CD14-positive monocyte (primary cell): ENCODE measurements around the gene RNF111. TPM values are rescaled to one million over a fixed set of nuclear protein-coding genes. Genes with fewer than 3 reads are reported as not detected.

ENCODE experiments used
- DNase-seq, 3 donors: peaks; one replicate each; pipeline ENCODE4 v3.0.0-alpha.2; 2011 to 2022
- H2AFZ ChIP-seq: 2 replicates; pipeline ENCODE4 v1.6.0; 2012; ENCODE audit warnings: mild to moderate bottlenecking, low read depth, low read length, inconsistent platforms; ENCODE audit not compliant: insufficient read depth, poor library complexity, severe bottlenecking
- H3K27ac ChIP-seq, 2 donors: 1 replicate in 1 of 2; 2 replicates in 1 of 2; pipeline ENCODE4 v1.5.1; 2012 to 2013; ENCODE audit warnings: low read length in 2 of 2, control low read depth in 1 of 2, inconsistent platforms in 1 of 2, low read depth in 1 of 2, mild to moderate bottlenecking in 1 of 2
- H3K27me3 ChIP-seq, 2 donors: one replicate each; pipeline versions ENCODE4 v1.6.0 to v1.6.1; 2011 to 2013; ENCODE audit warnings: low read length in 2 of 2; ENCODE audit not compliant: control insufficient read depth in 2 of 2, insufficient read depth in 2 of 2
- H3K36me3 ChIP-seq, 2 donors: replicated peaks in 1 of 2; 1 replicate in 1 of 2; 2 replicates in 1 of 2; pipeline versions ENCODE4 v1.5.1 to v1.6.1; 2012 to 2013; ENCODE audit warnings: low read length in 2 of 2, control low read depth in 1 of 2, inconsistent platforms in 1 of 2, mild to moderate bottlenecking in 1 of 2; ENCODE audit not compliant: insufficient read depth in 2 of 2, control insufficient read depth in 1 of 2
- H3K4me1 ChIP-seq, 2 donors: 1 replicate in 1 of 2; 2 replicates in 1 of 2; pipeline versions ENCODE4 v1.5.1 to v1.6.1; 2012 to 2013; ENCODE audit warnings: low read length in 2 of 2, control low read depth in 1 of 2, inconsistent platforms in 1 of 2, mild to moderate bottlenecking in 1 of 2, moderate library complexity in 1 of 2; ENCODE audit not compliant: insufficient read depth in 2 of 2, control insufficient read depth in 1 of 2
- H3K4me2 ChIP-seq: replicated peaks from 2 replicates; pipeline ENCODE3; 2012; ENCODE audit warnings: low read length, moderate library complexity, mild to moderate bottlenecking; ENCODE audit not compliant: poor library complexity, severe bottlenecking; ENCODE audit errors: extremely low read depth
- H3K4me3 ChIP-seq, 3 experiments: fragments of 200-600 bp in 1 of 3; sonication (generic) in 1 of 3; replicated peaks in 1 of 3; 1 replicate in 2 of 3; 2 replicates in 1 of 3; pipeline ENCODE4 v1.5.1; 2011 to 2013; ENCODE audit warnings: low read length in 3 of 3, mild to moderate bottlenecking in 3 of 3, control low read depth in 2 of 3, low read depth in 2 of 3, inconsistent platforms in 1 of 3, moderate library complexity in 1 of 3
- H3K79me2 ChIP-seq: 2 replicates; pipeline ENCODE4 v1.6.0; 2012; ENCODE audit warnings: mild to moderate bottlenecking, control low read depth, inconsistent platforms, low read length, moderate library complexity; ENCODE audit not compliant: insufficient read depth
- H3K9ac ChIP-seq: 2 replicates; pipeline ENCODE4 v1.6.0; 2017; ENCODE audit warnings: low read length, mild to moderate bottlenecking; ENCODE audit not compliant: insufficient read depth, poor library complexity, severe bottlenecking
- H3K9me3 ChIP-seq, 2 donors: replicated peaks in 1 of 2; 1 replicate in 1 of 2; 2 replicates in 1 of 2; pipeline versions ENCODE4 v1.5.1 to v1.6.1; 2012 to 2013; ENCODE audit warnings: low read length in 2 of 2, control low read depth in 1 of 2; ENCODE audit not compliant: control insufficient read depth in 1 of 2, insufficient read depth in 1 of 2
- H4K20me1 ChIP-seq: 2 replicates; pipeline ENCODE4 v1.6.0; 2012; ENCODE audit warnings: mild to moderate bottlenecking, low read length, control low read depth, moderate library complexity; ENCODE audit not compliant: insufficient read depth
- H3K27ac Mint-ChIP-seq, 7 donors: one replicate each; pipeline ENCODE4 v1.8.0; 2020; ENCODE audit warnings: mild to moderate bottlenecking in 7 of 7, mixed read lengths in 7 of 7, moderate library complexity in 6 of 7, inconsistent platforms in 2 of 7
- H3K27me3 Mint-ChIP-seq, 3 donors: one replicate each; pipeline ENCODE4 v1.8.0; 2021 to 2022; ENCODE audit warnings: low read depth in 3 of 3, mild to moderate bottlenecking in 3 of 3, mixed read lengths in 3 of 3, moderate library complexity in 3 of 3, inconsistent platforms in 1 of 3
- H3K36me3 Mint-ChIP-seq, 2 donors: one replicate each; pipeline ENCODE4 v1.8.0; 2020; ENCODE audit warnings: mixed read lengths in 2 of 2, inconsistent platforms in 1 of 2, mild to moderate bottlenecking in 1 of 2
- H3K4me1 Mint-ChIP-seq: one replicate; pipeline ENCODE4 v1.8.0; 2020; ENCODE audit warnings: mild to moderate bottlenecking, mixed read lengths
- H3K4me3 Mint-ChIP-seq, 2 donors: one replicate each; pipeline ENCODE4 v1.8.0; 2020; ENCODE audit warnings: mild to moderate bottlenecking in 2 of 2, mixed read lengths in 2 of 2, moderate library complexity in 1 of 2
- H3K9me3 Mint-ChIP-seq, 7 donors: one replicate each; pipeline ENCODE4 v1.8.0; 2020 to 2022; ENCODE audit warnings: mixed read lengths in 7 of 7, mild to moderate bottlenecking in 6 of 7, moderate library complexity in 6 of 7, inconsistent platforms in 2 of 7
- WGBS: methylation state at CpG from one replicate; pipeline ENCODE4 v1.1.5; 2013; ENCODE audit warnings: missing lambda C conversion rate; ENCODE audit not compliant: insufficient coverage; 5-methylcytosine and 5-hydroxymethylcytosine counted together
- intact Hi-C, 2 donors: fragments of 100-400 bp; cut with micrococcal nuclease; formaldehyde crosslinking; loops; one replicate each; pipeline versions ENCODE4 v1.15.0 to v1.15.1; 2023
- polyA plus RNA-seq, 3 donors: library from polyadenylated mRNA; depleted of rRNA in 1 of 3; unstranded in 2 of 3; stranded (reverse) in 1 of 3; fragments of 300-500 nt in 2 of 3; fragments of >200 nt in 1 of 3; fragmentation: Illumina TruSeq in 2 of 3; gene quantifications; 1 replicate in 2 of 3; 2 replicates in 1 of 3; pipeline ENCODE4 v1.2.3, GENCODE V29; 2012 to 2021
- TF ChIP-seq, protein P1 (sequence below): fragments of 200-600 bp; IDR thresholded peaks from one replicate; pipeline ENCODE4 v1.8.0; 2022; ENCODE audit warnings: antibody characterized with exemption, mild to moderate bottlenecking

Gene RNF111
- polyA plus RNA-seq, 3 donors = 10.2 to 28.0 (median 18.2) TPM

DNA sequence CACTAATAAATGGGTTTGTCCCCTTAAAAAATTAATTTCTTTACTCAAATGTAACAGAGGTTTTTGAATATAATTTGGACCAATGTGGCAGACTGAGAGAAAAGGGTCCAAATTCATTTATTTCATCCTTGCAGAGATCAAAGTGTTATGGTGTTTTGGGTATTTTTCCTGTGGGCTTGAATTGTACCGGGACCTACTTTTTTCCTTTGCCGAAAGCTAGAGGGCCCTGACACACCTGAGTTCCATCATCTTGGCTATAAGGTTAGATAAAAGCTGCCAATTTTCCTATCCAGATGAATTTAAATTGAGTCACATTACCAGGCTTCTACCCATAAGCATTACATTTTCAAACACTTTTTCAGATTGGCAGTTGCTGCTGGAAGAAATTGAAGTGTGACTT is 118.4 kb downstream of the RNF111 start:
- Histone ChIP-seq H3K79me2 (peaks cover 52% of the 10 kb centered on the region), H3K4me2 (peak overlapping the region; percentile 97), H3K9me3 (no peaks in the 10 kb centered on the region), H3K4me3 (peak overlapping the region in 1 of 3 experiments; percentile 89), H4K20me1 (no peaks in the 10 kb centered on the region), H3K27ac (no peak overlapping the region), H3K27me3 (no peaks in the 10 kb centered on the region), H2AFZ (peak overlapping the region; percentile 89), H3K36me3 (peaks cover 21 to 39% of the 10 kb centered on the region in 2 donors), H3K9ac (peak overlapping the region; percentile 78), H3K4me1 (peaks cover 14 to 23% of the 10 kb centered on the region in 2 donors)
- Mint-ChIP-seq H3K27me3 (no peaks in the 10 kb centered on the region), H3K4me3 (peak overlapping the region in 1 of 2 donors; percentile 95), H3K9me3 (no peaks in the 10 kb centered on the region), H3K36me3 (peaks cover 18 to 37% of the 10 kb centered on the region in 2 donors), H3K27ac (peak overlapping the region in 1 of 7 donors; percentile 96), H3K4me1 (peaks cover 20% of the 10 kb centered on the region)
- WGBS = no CpG with 5 or more reads among the region's 2 CpGs
- no peak for DNase-seq
- TF ChIP-seq, protein P1, sequence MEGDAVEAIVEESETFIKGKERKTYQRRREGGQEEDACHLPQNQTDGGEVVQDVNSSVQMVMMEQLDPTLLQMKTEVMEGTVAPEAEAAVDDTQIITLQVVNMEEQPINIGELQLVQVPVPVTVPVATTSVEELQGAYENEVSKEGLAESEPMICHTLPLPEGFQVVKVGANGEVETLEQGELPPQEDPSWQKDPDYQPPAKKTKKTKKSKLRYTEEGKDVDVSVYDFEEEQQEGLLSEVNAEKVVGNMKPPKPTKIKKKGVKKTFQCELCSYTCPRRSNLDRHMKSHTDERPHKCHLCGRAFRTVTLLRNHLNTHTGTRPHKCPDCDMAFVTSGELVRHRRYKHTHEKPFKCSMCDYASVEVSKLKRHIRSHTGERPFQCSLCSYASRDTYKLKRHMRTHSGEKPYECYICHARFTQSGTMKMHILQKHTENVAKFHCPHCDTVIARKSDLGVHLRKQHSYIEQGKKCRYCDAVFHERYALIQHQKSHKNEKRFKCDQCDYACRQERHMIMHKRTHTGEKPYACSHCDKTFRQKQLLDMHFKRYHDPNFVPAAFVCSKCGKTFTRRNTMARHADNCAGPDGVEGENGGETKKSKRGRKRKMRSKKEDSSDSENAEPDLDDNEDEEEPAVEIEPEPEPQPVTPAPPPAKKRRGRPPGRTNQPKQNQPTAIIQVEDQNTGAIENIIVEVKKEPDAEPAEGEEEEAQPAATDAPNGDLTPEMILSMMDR = no peak
- intact Hi-C loops = loop anchor here (10.0 kb wide), 2 partner anchors 121 to 579 kb away; partner anchors contain the start of genes RNF111 (in 2 of the 2) and BNIP2 (in 1 of the 2)

DNA sequence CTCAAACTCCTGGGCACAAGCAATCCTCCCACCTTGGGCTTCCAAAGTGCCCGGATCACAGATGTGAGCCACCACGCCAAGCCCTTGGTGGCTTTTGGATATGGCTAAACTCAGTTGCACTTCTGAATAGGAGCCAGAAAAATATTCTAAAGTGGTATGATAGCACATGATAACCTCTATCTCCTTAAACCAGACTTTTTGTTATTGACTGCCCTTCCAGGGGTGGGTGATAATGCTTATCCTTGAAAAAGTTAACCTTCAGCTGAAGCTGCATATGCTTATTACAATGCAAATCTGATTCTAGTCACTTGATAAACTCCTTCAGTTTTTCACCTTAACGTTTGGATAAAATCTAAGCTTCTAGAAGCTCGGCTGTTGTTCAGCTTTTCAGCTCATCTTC is 123.8 kb downstream of the RNF111 start:
- H3K27me3 Mint-ChIP-seq = peaks cover 0 to 2% (median 0%) of the 10 kb centered on the region in 3 donors
- Histone ChIP-seq H3K9me3 (no peaks in the 10 kb centered on the region), H4K20me1 (no peaks in the 10 kb centered on the region), H3K27me3 (no peaks in the 10 kb centered on the region), H3K4me1 (peaks cover 0 to 4% of the 10 kb centered on the region in 2 donors), H2AFZ (no peak overlapping the region), H3K9ac (no peak overlapping the region), H3K4me3 (no peak overlapping the region), H3K4me2 (no peak overlapping the region), H3K79me2 (peaks cover 66% of the 10 kb centered on the region), H3K27ac (no peak overlapping the region), H3K36me3 (peaks cover 49 to 82% of the 10 kb centered on the region in 2 donors)
- no peaks in the 10 kb centered on the region for H3K9me3 Mint-ChIP-seq
- intact Hi-C loops = no loop called here
- H3K27ac Mint-ChIP-seq = peak overlapping the region in 1 of 7 donors; percentile 20
- H3K36me3 Mint-ChIP-seq = peaks cover 47 to 74% of the 10 kb centered on the region in 2 donors
- H3K4me3 Mint-ChIP-seq = no peak overlapping the region
- WGBS = 100% methylated on average over 2 of the region's 4 CpGs
- H3K4me1 Mint-ChIP-seq = peaks cover 5% of the 10 kb centered on the region
- TF ChIP-seq, protein P1 = no peak
- no peak for DNase-seq
